Measurements from ENCODE around the gene KANSL1L. TPM values are rescaled to one million over a fixed set of nuclear protein-coding genes. Genes with fewer than 3 reads are reported as not detected.

The KANSL1L gene
- total RNA-seq, 4 donors from 2014 or later: 13.7 to 43.8 (median 25.5) TPM

GRCh38 chr2:210158236-210158635 is 13.0 kb downstream of the KANSL1L start:
- H3K4me1 ChIP-seq: peaks cover 0 to 12% (median 3%) of the 10 kb centered on the region in 4 donors
- H3K4me3 ChIP-seq: no peak overlapping the region
- H3K9me3 ChIP-seq: no peaks in the 10 kb centered on the region
- DNase-seq: no peak
- TF ChIP-seq CTCF (IDR thresholded peaks at IDR 0.05) (no peak), EP300 (IDR thresholded peaks at IDR 0.05; ENCODE audit: low read depth) (no peak)
- no peaks in the 10 kb centered on the region for H3K27me3 ChIP-seq
- WGBS, 2 donors (ENCODE audit: low coverage in 1 of 2): 84 to 88% methylated on average over 2 of the region's 2 CpGs
- in situ Hi-C loops (cut with MboI; ENCODE audit: low pct_ligation_motif_present in 1 of 4, low pct_unique_long_range_greater_than_20kb in 1 of 4, low sequenced_read_pairs in 3 of 4) (no loop called here), intact Hi-C loops (cut with DNase I; ENCODE audit: low total_unique reads) (no loop called here)
- no peak overlapping the region for H3K27ac ChIP-seq
- H3K36me3 ChIP-seq: peaks cover 0 to 7% (median 0%) of the 10 kb centered on the region in 4 donors

- TF ChIP-seq POLR2A (IDR thresholded peaks at IDR 0.05) (no peak), CTCF (IDR thresholded peaks at IDR 0.05) (no peak), EP300 (IDR thresholded peaks at IDR 0.05; ENCODE audit: low read depth) (no peak), POLR2AphosphoS5 (IDR thresholded peaks at IDR 0.05) (no peak)
- Histone ChIP-seq H3K27ac (no peak overlapping the region), H3K36me3 (peaks cover 0 to 11% (median 0%) of the 10 kb centered on the region in 4 donors), H3K4me1 (peaks cover 0 to 5% (median 0%) of the 10 kb centered on the region in 4 donors), H3K9me3 (no peaks in the 10 kb centered on the region), H3K27me3 (no peaks in the 10 kb centered on the region), H3K4me3 (no peak overlapping the region)
- in situ Hi-C loops (cut with MboI; ENCODE audit: low pct_ligation_motif_present in 1 of 4, low pct_unique_long_range_greater_than_20kb in 1 of 4, low sequenced_read_pairs in 3 of 4): no loop called here
- intact Hi-C loops (cut with DNase I; ENCODE audit: low total_unique reads): no loop called here
- 86 to 100% methylated on average over 2 to 3 of the region's 3 CpGs for whole genome bisulfite sequencing, 2 donors (ENCODE audit: low coverage in 1 of 2)
- DNase-seq: no peak
Measured at GRCh38 chr2:210157526-210157925, 13.7 kb downstream of the KANSL1L start.

- Histone ChIP-seq H3K36me3 (peaks cover 0 to 9% (median 2%) of the 10 kb centered on the region in 4 donors), H3K27me3 (no peaks in the 10 kb centered on the region), H3K9me3 (no peaks in the 10 kb centered on the region), H3K4me3 (no peak overlapping the region), H3K27ac (no peak overlapping the region), H3K4me1 (no peaks in the 10 kb centered on the region)
- TF ChIP-seq CTCF (IDR thresholded peaks at IDR 0.05): no peak
- no peak for TF ChIP-seq POLR2AphosphoS5 (IDR thresholded peaks at IDR 0.05)
- TF ChIP-seq EP300 (IDR thresholded peaks at IDR 0.05; ENCODE audit: low read depth): no peak
- intact Hi-C loops (cut with DNase I; ENCODE audit: low total_unique reads) (no loop called here), in situ Hi-C loops (cut with MboI; ENCODE audit: low pct_ligation_motif_present in 1 of 4, low pct_unique_long_range_greater_than_20kb in 1 of 4, low sequenced_read_pairs in 3 of 4) (no loop called here)
- DNase-seq: no peak
Measured at GRCh38 chr2:210147614-210148013, 23.6 kb downstream of the KANSL1L start.

- Histone ChIP-seq H3K27ac (no peak overlapping the region), H3K4me1 (no peaks in the 10 kb centered on the region), H3K9me3 (peaks cover under 1 to 7% of the 10 kb centered on the region in 2 donors), H3K36me3 (peaks cover 0 to 6% (median 0%) of the 10 kb centered on the region in 4 donors), H3K4me3 (no peak overlapping the region), H3K27me3 (peaks cover 8% of the 10 kb centered on the region)
- TF ChIP-seq POLR2AphosphoS5 (IDR thresholded peaks at IDR 0.05) (no peak), CTCF (IDR thresholded peaks at IDR 0.05) (no peak), EP300 (IDR thresholded peaks at IDR 0.05; ENCODE audit: low read depth) (no peak), POLR2A (IDR thresholded peaks at IDR 0.05) (no peak)
- intact Hi-C loops (cut with DNase I; ENCODE audit: low total_unique reads): no loop called here
- in situ Hi-C loops (cut with MboI; ENCODE audit: low pct_ligation_motif_present in 1 of 4, low pct_unique_long_range_greater_than_20kb in 1 of 4, low sequenced_read_pairs in 3 of 4): no loop called here
- no peak for DNase-seq
Measured at GRCh38 chr2:210132239-210132638, 39.0 kb downstream of the KANSL1L start.
